A549 treated with Mapracorat at 1 μM for 4 hours (cell line): ENCODE data around the gene TGM1. TPM values are rescaled to one million over a fixed set of nuclear protein-coding genes. Genes with fewer than 3 reads are reported as not detected.

ENCODE experiments used
- total RNA-seq: library from RNA; stranded (reverse); fragments of 200-300 nt; extraction: Qiagen RNA extraction; gene quantifications from 5 replicates; pipeline ENCODE4 v1.2.3, GENCODE V29; 2022

TGM1 gene
- total RNA-seq, result 0.89 to 1.9 TPM (median 1.4 TPM) in 5 replicates

DNA sequence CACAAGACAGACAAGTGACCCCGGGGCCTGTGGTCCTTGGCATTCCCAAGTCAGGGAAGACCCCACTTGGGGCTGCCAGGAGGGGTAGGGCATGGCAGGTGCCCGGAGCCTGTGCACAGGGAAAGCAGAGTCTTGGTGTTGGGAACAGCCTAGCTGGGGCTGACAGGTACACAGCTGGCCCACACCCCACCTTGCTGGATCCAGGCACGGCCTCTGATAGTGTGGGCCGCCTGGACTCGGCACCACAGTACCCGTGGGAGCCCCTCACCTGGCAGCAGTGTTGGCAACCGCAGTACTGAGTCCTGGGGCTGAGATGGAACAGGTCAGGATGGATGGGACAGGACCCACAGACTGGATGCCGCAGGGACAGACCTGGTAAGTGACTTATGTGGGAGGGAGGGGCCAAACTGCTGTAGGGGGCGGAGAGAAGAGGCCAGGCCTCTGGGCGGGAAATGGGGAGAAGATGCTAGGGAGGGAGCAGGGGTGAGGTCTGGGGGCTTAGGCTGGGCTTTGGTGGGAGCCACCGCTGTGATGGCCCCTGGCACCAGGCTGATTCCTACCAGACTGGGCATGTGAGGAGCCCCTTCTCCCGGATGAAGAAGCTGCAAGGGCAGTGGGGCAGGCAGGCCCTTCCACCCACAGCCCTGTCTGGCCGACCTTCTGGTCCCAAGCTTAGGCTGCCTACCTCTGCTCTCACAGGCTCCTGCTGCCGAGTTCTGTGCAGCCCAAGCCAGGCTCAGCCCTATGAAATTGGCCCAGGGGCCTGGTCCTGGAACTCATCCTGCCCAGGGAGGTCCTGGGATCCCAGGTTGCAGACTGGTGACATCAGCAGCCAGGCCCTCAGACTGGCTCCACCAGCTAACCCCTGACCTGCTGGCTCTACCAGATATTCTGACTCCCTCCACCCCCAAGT lies at the start of gene TGM1:
Gene TGM1, minus strand, starts transcription at position 357 of the 913 bp plus-strand sequence. CDS start 825 bp downstream, outside the sequence.

DNA sequence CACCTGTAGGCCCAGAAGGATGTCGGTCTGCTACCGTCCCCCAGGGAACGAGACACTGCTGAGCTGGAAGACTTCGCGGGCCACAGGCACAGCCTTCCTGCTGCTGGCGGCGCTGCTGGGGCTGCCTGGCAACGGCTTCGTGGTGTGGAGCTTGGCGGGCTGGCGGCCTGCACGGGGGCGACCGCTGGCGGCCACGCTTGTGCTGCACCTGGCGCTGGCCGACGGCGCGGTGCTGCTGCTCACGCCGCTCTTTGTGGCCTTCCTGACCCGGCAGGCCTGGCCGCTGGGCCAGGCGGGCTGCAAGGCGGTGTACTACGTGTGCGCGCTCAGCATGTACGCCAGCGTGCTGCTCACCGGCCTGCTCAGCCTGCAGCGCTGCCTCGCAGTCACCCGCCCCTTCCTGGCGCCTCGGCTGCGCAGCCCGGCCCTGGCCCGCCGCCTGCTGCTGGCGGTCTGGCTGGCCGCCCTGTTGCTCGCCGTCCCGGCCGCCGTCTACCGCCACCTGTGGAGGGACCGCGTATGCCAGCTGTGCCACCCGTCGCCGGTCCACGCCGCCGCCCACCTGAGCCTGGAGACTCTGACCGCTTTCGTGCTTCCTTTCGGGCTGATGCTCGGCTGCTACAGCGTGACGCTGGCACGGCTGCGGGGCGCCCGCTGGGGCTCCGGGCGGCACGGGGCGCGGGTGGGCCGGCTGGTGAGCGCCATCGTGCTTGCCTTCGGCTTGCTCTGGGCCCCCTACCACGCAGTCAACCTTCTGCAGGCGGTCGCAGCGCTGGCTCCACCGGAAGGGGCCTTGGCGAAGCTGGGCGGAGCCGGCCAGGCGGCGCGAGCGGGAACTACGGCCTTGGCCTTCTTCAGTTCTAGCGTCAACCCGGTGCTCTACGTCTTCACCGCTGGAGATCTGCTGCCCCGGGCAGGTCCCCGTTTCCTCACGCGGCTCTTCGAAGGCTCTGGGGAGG lies 47.9 kb upstream of the TGM1 start, which contains the start of gene LTB4R:
Gene LTB4R, plus strand, starts transcription at position 857 of the 959 bp plus-strand sequence. CDS start 4,150 bp downstream, outside the sequence.

GRCh38 chr14:24309538-24310264 lies 46.7 kb upstream of the TGM1 start, which contains the start of gene LTB4R2:
TSS of gene LTB4R2 (plus strand) at chr14:24310140. CDS start at chr14:24310665, 525 bp downstream.

DNA sequence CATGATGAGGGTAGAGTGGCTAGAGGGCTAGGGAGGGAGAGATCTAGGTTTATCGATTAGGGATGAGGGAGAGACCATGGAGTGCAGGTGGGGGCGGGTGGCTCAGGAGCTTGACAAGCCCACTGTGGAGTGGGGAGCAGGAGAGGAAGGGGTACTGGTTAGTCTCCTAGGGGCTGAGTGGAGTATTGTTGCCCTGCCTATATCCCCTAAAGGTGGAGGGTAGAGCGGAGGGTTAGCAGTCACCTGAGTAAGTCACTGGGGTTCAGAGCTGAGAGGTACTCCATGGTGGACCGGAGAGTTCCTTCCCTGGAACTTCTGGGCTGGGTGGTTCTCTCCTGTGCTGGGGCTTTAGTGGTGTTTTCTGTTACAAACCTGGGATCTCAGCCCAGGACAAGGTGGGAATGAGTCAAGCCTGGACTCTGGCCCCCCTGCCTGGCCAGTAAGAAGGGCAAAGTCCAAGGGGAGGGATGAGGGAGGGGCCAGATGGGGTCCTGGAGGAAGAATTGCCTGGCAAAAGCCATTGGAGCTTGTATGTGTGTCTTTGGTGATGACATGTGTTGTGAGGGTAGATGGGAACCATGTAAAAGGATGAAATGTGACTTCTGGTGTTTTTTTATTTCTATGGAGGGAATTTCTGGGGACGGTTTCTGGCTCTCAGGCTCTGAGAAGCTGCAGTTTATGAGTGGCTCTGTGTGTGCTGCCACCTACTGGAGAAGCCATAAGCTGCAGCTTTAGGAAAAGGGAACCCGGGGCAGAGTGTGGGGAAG lies 44.8 kb upstream of the TGM1 start, which contains the start of gene CIDEB:
Gene CIDEB, minus strand, starts transcription at position 403 of the 767 bp plus-strand sequence. Its CDS starts 119 bp downstream, at position 284.

GRCh38 chr14:24299255-24300191 lies 36.5 kb upstream of the TGM1 start, which contains the start of the genes DHRS1 and NOP9:
TSS of gene DHRS1 (minus strand) at chr14:24299780. CDS start at chr14:24299106, 674 bp downstream.
TSS of gene NOP9 (plus strand) at chr14:24299850. CDS start at chr14:24299955, 105 bp downstream.

DNA sequence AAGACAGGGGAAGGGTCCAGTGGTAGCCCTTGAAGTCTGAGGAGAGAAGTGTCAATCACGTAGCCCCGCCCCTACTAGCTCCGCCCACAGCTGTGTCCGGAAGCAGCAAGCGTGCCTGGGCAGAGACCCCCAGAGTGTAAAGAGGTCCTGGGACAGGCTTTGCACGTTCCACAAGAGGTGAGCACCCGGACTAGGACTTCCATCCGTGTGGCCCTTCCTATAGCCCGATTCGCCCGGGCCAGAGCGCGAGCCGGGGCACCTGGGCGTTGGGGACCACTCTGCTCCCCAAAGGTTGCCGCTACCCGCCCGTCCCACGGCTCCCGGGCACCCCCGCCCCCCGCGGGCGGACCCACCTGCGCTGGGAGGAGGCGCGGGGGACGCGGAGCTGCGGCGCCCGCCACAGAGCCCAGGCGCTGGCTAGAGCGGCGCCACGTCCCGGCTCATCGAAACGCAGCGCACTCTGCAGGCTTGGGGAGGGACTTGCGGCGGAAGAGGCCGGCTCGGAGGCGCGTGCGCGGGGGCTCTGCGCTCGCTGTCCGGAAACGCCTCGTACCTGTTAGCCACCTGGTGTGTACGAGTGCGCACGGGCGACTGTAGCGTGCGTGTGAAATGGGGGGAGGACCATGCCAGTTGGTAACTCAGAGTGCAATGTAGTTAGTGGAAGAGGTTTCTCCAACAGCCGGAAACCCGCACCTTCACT lies 8.3 kb upstream of the TGM1 start, which contains the start of gene RABGGTA:
Gene RABGGTA, minus strand, starts transcription at position 464 of the 700 bp plus-strand sequence. CDS start 482 bp downstream, outside the sequence.

GRCh38 chr14:24232645-24233537 lies 30.1 kb downstream of the TGM1 start, which contains the start of gene GMPR2:
TSS of gene GMPR2 (plus strand) at chr14:24232929. CDS start at chr14:24233254, 325 bp downstream.

GRCh38 chr14:24232121-24232644 lies 30.8 kb downstream of the TGM1 start, which contains the start of gene NEDD8:
TSS of gene NEDD8 (minus strand) at chr14:24232367. CDS start at chr14:24232267, 100 bp downstream.

GRCh38 chr14:24215495-24216344 lies 47.3 kb downstream of the TGM1 start, which contains the start of gene MDP1:
TSS of gene MDP1 (minus strand) at chr14:24216066. CDS start at chr14:24215955, 111 bp downstream.

DNA sequence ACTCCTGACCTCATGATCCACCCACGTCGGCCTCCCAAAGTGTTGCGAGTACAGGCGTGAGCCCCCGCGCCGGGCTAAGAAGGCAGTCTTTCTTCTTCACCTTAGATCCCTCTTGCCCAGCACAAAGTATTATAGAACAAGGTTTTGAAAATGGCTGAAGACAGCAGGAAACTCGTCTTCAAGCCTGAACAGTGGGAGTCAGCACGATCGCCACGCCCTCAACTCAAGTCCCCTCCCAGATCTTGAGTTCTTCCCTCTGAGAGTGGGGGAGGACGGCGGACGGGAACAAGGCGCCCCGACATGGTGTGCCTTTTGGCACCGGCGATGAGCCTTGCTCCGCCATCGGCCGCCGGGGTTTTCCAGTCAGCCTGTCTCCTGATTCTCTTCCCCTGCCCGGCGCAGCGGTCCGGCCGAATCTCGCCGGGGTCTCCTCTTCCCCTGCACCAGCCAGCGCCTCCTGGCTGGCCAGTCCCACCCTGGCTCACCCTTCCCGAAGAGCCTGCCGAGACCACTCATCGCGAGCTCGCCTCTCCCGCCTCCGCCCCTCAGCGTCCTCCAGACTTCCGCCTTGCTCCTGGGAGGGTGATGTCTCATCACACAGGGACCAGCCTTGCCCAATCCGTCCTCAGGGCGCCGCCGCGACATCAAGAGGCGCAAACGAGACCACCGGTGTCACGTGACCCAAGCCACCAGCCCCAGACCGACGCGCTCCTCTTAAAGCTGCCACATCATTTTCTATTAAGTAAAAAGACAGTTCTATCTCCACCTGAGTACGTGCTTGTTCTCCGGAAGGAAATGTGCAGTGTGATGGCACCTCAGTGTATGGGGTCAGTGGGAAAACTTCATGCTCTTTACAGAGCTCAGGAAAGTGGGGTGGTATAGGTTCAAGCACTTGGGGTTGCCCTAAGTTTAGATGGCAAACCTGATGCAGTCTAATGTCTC lies 49.8 kb downstream of the TGM1 start, which contains the start of gene CHMP4A:
Gene CHMP4A, minus strand, starts transcription at position 565 of the 942 bp plus-strand sequence. Its CDS starts 49 bp downstream, at position 516.

Other genes starting within 250 kb of the TGM1 start
- 0.35 to 0.74 TPM (median 0.53 TPM) in 5 replicates for gene CARMIL3, start 211.2 kb downstream of the TGM1 start, total RNA-seq
- gene CPNE6, start 191.6 kb downstream of the TGM1 start, total RNA-seq, result not detected in 5 replicates
- gene PCK2, start 168.9 kb downstream of the TGM1 start, total RNA-seq, result 15.0 to 21.2 TPM (median 19.3 TPM) in 5 replicates
- gene DCAF11, start 148.4 kb downstream of the TGM1 start, total RNA-seq, result 20.8 to 22.4 TPM (median 21.9 TPM) in 5 replicates
- 0.56 to 1.1 TPM (median 0.84 TPM) in 5 replicates for gene NRL, start 148.2 kb downstream of the TGM1 start, total RNA-seq
- 0.13 to 0.19 TPM in 2 of 5 replicates, not detected in the others for gene FITM1, start 132.5 kb downstream of the TGM1 start, total RNA-seq
- gene PSME1, start 127.0 kb downstream of the TGM1 start, total RNA-seq, result 159 to 187 TPM (median 162 TPM) in 5 replicates
- 45.7 to 62.3 TPM (median 60.1 TPM) in 5 replicates for gene EMC9, start 121.6 kb downstream of the TGM1 start, total RNA-seq
- gene PSME2, start 116.6 kb downstream of the TGM1 start, total RNA-seq, result 151 to 185 TPM (median 159 TPM) in 5 replicates
- 19.9 to 35.1 TPM (median 34.3 TPM) in 5 replicates for gene RNF31, start 115.7 kb downstream of the TGM1 start, total RNA-seq
- 16.8 to 21.0 TPM (median 17.7 TPM) in 5 replicates for gene IRF9, start 101.9 kb downstream of the TGM1 start, total RNA-seq
- 3.3 to 6.5 TPM (median 5.3 TPM) in 5 replicates for gene REC8, start 91.1 kb downstream of the TGM1 start, total RNA-seq
- gene IPO4, start 74.4 kb downstream of the TGM1 start, total RNA-seq, result 72.5 to 89.6 TPM (median 84.6 TPM) in 5 replicates
- 58.4 to 64.8 TPM (median 63.8 TPM) in 5 replicates for gene TM9SF1, start 67.7 kb downstream of the TGM1 start, total RNA-seq
- gene TSSK4, start 57.5 kb downstream of the TGM1 start, total RNA-seq, result not detected in 5 replicates
- gene CHMP4A, start 49.7 kb downstream of the TGM1 start, total RNA-seq, result 75.9 to 98.1 TPM (median 81.6 TPM) in 5 replicates
- 29.1 to 34.2 TPM (median 30.7 TPM) in 5 replicates for gene MDP1, start 47.1 kb downstream of the TGM1 start, total RNA-seq
- 450 to 490 TPM (median 458 TPM) in 5 replicates for gene NEDD8, start 30.8 kb downstream of the TGM1 start, total RNA-seq
- gene GMPR2, start 30.2 kb downstream of the TGM1 start, total RNA-seq, result 54.1 to 66.3 TPM (median 57.2 TPM) in 5 replicates
- 34.4 to 39.3 TPM (median 36.4 TPM) in 5 replicates for gene TINF2, start 20.6 kb downstream of the TGM1 start, total RNA-seq
- 15.5 to 19.8 TPM (median 17.5 TPM) in 5 replicates for gene RABGGTA, start 8.4 kb upstream of the TGM1 start, total RNA-seq
- gene DHRS1, start 36.6 kb upstream of the TGM1 start, total RNA-seq, result 10.4 to 14.5 TPM (median 11.6 TPM) in 5 replicates
- 13.5 to 16.8 TPM (median 15.9 TPM) in 5 replicates for gene NOP9, start 36.7 kb upstream of the TGM1 start, total RNA-seq
- gene CIDEB, start 44.8 kb upstream of the TGM1 start, total RNA-seq, result 0.08 to 0.24 TPM (median 0.17 TPM) in 5 replicates
- gene LTB4R2, start 47.0 kb upstream of the TGM1 start, total RNA-seq, result 2.1 to 5.7 TPM (median 4.5 TPM) in 5 replicates
- 4.4 to 7.8 TPM (median 5.9 TPM) in 5 replicates for gene LTB4R, start 48.3 kb upstream of the TGM1 start, total RNA-seq
- not detected in 5 replicates for gene ADCY4, start 71.9 kb upstream of the TGM1 start, total RNA-seq
- gene RIPK3, start 76.8 kb upstream of the TGM1 start, total RNA-seq, result not detected in 5 replicates
- gene NFATC4, start 105.0 kb upstream of the TGM1 start, total RNA-seq, result 0.16 to 0.42 TPM (median 0.18 TPM) in 5 replicates
- 0.23 to 0.36 TPM (median 0.29 TPM) in 5 replicates for gene NYNRIN, start 135.8 kb upstream of the TGM1 start, total RNA-seq
- 0.77 to 1.2 TPM (median 1.1 TPM) in 5 replicates for gene CBLN3, start 166.5 kb upstream of the TGM1 start, total RNA-seq
- gene KHNYN, start 166.8 kb upstream of the TGM1 start, total RNA-seq, result 21.5 to 27.2 TPM (median 26.8 TPM) in 5 replicates
- 42.7 to 53.0 TPM (median 45.8 TPM) in 5 replicates for gene SDR39U1, start 179.6 kb upstream of the TGM1 start, total RNA-seq
- gene CMA1, start 245.1 kb upstream of the TGM1 start, total RNA-seq, result not detected in 5 replicates